SH-SY5Y (cell line): ENCODE results near the gene S100A3.

Experiments used
- GATA2 ChIP-seq: IDR thresholded peaks from 2 replicates; pipeline ENCODE4 v1.6.1; 2011; ENCODE audit warnings: mild to moderate bottlenecking, low read depth, low read length
- GATA3 ChIP-seq: IDR thresholded peaks from 2 replicates; pipeline ENCODE4 v1.6.1; 2011; ENCODE audit warnings: low read depth, mild to moderate bottlenecking, low read length, moderate library complexity

- no peak for TF ChIP-seq GATA3
- no peak for TF ChIP-seq GATA2
Measured at GRCh38 chr1:153586347-153586746, 37.3 kb upstream of the S100A3 start.
